Left ventricle myocardium superior (tissue), 1 donor: ENCODE measurements around the gene HSD17B3. TPM values are rescaled to one million over a fixed set of nuclear protein-coding genes. Genes with fewer than 3 reads are reported as not detected.
"Not testable (repeated sequence)": the region's sequence is repeated elsewhere in the genome, so short reads cannot be mapped to it uniquely, and the experiment has no call there.

Source experiments
- ATAC-seq: fragments of 200-7000 bp; cut with Tn5 transposase; one replicate; pipeline ENCODE4 v1.9.1; 2020; ENCODE audit warnings: mild to moderate bottlenecking, moderate library complexity
- DNase-seq: peaks from one replicate; pipeline ENCODE4 v3.0.0-alpha.2; 2020
- intact Hi-C: fragments of 100-400 bp; cut with micrococcal nuclease; formaldehyde crosslinking; loops from one replicate; pipeline ENCODE4 v1.11.0; 2022
- total RNA-seq: library from RNA; stranded (reverse); fragmentation: NEBNext Ultra II Directional; extraction: Animal tissue kit (Norgen Biotek cat#: 25700); gene quantifications from one replicate; pipeline ENCODE4 v1.2.1, GENCODE V29; 2021
- donor health status: DM: no; HTN: yes; CAD: no; lungs with severe emphysema.

The HSD17B3 gene
- total RNA-seq, 1 donor from 2014 or later: 0.59 TPM

DNA sequence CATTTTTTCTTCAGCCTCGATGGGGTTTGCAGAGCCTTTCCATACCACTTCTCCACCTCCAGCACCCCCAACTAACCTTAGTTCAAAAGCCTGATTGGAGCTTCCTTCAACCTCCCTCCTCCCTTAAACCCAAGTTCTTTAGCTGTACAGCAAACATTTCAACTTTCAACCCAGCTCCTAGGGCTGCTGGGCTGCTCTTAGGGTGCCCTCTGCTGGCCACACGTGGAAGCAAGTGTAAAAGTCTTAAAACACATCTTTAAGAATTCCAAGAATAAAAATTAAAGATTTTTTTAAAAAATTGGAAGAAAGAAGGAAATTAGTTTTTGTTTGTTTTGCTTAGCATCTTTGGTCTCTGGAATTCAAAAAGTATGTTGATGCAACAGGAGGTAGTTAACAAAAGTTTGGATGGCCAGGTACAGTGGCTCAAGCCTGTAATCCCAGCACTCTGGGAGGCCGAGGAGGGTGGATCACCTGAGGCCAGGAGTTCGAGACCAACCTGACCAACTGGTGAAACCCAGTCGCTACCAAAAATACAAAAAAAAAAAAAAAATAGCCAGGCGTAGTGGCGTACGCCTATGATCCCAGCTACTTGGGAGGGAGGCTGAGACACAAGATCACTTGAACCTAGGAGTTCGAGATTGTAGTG is 15.5 kb upstream of the HSD17B3 start:
- ATAC-seq: peak; percentile 67
- intact Hi-C loops: loop anchor here (10.0 kb wide), 1 partner anchor 93 kb away; no protein-coding TSS in a partner anchor
- DNase-seq: peak; percentile 73

DNA sequence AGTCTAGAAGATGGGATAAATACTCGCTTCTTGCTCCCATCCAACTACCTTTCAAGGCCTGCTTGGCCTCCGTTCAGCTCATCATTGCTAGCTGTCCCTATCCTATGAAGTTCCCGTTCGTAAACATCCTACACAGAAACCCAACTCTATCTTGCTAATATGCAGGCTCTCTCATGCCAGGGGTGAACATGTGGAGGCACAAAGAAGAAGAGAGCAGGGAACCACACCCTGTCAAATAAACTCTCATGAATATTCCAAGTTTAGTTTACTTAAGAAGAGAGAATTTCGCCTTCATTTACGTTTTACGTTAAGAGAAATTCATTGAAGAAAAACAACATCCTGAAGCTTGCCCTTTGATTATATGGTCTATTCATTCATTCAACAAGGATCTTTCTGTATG is 7.9 kb upstream of the HSD17B3 start:
- DNase-seq (no peak), ATAC-seq (no peak)
- intact Hi-C loops: loop anchor here (10.0 kb wide), 1 partner anchor 85 kb away; no protein-coding TSS in a partner anchor

GRCh38 chr9:96306958-96307357 is 5.0 kb upstream of the HSD17B3 start:
- intact Hi-C loops, ATAC-seq, DNase-seq: not testable (repeated sequence)

DNA sequence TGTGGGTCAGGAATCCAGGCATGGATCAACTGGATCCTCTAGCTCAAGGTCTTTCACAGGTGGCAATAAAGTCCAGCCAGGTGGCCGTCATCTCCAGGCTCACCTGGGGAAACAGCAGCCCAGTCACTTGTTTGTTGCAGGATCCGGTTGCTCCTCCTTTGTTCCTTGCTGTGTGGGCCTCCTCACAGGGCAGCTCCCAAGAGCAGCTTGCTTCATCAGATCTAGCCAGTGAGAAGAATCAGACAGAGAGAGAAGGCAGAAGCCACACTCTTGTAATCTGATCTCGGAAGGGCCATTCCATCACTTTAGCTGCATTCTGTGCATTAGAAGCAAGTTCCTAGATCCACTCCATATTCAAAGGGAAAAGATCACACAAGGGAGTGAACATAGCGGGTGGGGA is 3.2 kb upstream of the HSD17B3 start:
- ATAC-seq (no peak), DNase-seq (no peak)
- intact Hi-C loops: no loop called here

DNA sequence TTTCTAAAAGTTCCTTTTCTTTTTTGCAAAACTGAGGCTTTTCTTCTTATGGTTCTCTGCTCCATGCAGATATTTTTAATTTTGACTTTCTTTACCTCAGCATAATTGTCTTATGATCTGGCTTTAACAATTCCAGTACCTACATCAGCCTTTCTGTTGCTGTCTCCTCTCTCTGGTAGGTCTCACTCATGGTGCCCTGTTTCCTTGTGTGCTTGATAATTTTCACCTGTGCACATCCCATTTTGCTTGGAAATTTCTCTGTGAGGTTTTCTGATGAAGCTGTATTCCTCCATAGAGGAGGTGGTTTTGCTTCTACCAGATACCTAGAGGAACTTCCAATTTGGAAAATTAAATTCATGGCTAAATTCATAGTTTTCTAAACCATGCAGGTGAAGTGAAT is 2.3 kb upstream of the HSD17B3 start:
- ATAC-seq: no peak
- no peak for DNase-seq
- intact Hi-C loops: no loop called here

GRCh38 chr9:96299823-96300222 is 2.2 kb downstream of the HSD17B3 start:
- intact Hi-C loops: no loop called here
- no peak for DNase-seq

DNA sequence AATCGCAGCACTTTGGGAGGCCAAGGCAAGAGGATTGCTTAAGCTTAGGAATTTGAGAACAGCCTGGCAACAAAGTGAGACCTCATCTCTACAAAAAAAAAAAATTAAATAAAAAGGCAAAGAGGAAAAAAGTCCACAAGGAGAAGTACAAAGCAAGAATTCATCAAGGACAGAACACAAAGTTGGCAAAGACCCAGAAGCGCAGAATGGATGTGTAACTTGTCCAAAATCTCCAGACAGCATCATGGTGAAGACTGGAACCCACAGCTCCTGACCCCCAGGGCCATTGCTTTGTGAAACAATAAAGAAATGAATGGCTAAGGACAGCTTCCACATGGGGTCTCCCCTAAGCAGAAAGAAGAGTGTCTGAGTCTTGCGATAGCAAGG is 7.8 kb downstream of the HSD17B3 start:
- intact Hi-C loops: no loop called here
- ATAC-seq (no peak), DNase-seq (no peak)

More at GRCh38 chr9:96299823-96300222, 2.2 kb downstream of the HSD17B3 start:
- no peak for ATAC-seq

DNA sequence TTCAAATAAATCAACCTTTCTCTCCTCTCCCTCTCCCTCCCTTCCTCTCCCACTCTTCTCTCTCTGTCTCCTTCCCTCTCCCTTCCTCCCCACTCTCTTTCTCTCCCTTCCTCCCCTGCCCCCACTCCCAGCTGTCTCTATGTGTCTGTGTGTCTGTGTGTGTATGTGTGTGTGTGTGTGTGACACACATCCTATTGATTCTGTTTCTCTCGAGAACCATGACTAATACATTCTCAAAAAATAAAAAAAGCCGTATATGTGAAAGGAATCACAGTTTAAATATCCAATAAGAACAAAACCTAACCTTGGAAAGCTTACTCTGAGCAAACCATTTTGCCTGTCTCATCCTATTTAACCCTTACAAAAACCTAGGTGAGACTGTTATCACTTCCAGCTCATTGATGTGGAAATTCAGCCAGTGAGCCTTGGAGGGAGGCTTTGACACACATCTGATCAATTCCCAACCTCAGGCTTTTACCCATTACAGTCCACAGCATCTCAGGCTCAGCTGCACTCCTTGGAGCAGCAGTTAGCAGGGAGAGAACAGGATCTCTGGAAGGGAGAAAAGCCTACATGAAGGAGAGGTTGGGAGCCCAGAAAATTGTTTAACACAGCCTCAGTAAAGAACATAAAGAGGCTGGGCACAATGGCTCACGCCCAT is 8.3 kb downstream of the HSD17B3 start:
- DNase-seq: no peak
- no peak for ATAC-seq
- intact Hi-C loops: no loop called here

DNA sequence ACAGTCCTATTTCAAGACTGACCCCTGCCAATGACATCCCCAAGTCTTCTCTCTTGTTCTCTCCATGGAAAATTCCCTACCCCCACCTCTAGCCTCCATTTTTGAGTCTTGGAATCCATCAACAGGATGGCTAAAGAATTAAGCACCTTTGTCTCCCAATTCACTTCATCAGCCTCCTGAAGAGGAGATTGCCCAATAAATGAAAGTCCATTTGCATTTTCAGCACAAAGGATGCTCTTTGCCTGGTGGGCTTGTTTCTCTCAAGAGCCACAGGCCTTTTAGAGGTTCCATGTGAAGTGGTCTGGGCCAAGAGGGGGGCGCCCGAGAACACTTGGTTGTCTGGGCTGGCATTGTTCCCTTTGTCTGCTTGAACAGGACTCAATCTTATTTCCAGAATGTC is 12.6 kb downstream of the HSD17B3 start:
- no peak for ATAC-seq
- intact Hi-C loops: no loop called here
- no peak for DNase-seq

- ATAC-seq: no peak
- DNase-seq: no peak
- intact Hi-C loops: no loop called here
Observed at GRCh38 chr9:96281641-96282040, 20.3 kb downstream of the HSD17B3 start.

DNA sequence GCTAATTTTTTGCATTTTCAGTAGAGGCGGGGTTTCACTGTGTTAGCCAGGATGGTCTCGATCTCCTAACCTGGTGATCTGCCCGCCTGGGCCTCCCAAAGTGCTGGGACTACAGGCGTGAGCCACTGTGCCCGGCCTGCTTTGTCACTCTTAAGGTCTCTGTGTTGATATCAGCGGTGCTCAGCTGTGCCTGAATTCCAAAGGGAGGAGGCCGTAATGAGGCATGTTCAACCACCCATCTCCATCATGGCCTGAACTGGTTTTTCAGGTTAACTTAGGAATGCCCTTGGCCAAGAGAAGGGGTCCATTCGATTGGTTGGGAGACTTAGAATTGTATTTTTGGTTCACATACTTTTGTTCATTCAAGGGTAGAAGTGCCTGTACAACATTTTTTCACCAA is 22.0 kb downstream of the HSD17B3 start:
- DNase-seq (no peak), ATAC-seq (no peak)
- intact Hi-C loops: no loop called here

DNA sequence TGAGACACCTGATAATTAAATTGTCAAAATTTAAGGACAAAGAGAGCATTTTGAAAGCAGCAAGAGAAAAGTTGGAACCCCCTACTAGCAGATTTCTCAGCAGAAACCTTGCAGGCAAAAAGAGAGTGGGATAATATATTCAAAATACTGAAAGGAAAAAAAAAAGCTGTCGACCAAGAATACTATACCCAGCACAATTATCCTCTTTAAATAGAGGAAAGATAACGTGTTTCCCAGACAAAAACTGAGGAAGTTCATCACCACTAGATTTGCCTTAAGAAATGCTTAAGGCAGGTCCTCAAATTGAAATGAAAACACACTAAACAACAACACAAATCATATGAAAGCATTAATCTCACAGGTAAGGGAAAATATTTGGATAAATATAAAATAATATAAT is 27.0 kb downstream of the HSD17B3 start:
- ATAC-seq: no peak
- intact Hi-C loops: no loop called here
- DNase-seq: no peak

DNA sequence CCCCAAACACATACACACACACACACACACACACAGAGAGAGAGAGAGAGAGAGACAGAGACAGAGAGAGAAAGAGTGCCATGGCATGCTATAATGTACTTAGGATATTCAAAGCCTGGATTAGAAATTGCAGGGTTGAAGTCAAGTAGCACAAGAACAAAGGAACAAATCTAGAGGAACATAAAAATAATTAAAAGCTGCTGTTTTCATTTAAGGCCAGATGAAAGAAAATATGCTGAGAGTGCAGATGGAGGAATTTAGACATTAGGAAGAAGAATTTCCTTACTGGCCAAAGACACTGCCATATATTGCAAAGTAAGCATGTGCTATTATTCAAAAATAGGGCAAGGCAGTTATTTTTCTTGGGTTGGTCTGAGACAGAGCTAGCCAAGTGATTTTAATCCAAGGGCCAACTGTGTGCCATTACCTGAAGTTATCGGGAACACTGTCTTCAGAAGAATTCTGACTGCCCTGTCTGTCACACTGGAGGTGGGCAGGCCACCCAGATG is 31.7 kb downstream of the HSD17B3 start:
- intact Hi-C loops: no loop called here
- ATAC-seq (no peak), DNase-seq (no peak)

- DNase-seq (no peak), ATAC-seq (no peak)
- intact Hi-C loops: no loop called here
Observed at GRCh38 chr9:96258967-96259366, 43.0 kb downstream of the HSD17B3 start.

- no peak for ATAC-seq
- DNase-seq: no peak
- intact Hi-C loops: no loop called here
Observed at GRCh38 chr9:96256800-96257199, 45.2 kb downstream of the HSD17B3 start.

DNA sequence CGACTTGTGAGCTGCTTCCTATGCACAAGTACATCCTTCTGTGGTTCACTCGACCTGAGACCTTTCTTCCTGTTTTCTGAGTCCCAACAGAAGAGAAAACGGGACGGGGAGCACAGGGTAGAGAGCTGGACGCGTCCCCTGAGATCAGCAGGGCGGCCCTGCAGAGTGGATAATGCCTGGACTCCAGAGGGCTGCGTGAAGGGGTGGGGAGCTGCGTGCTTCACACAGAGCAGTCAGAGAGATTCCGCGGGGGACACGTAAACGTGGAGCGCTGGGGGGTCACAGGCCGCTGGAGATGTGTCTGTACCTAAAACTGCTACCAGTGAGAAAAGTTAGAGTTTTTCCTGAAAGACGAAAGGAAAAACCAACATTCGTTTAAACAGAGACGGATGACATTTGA is 46.3 kb downstream of the HSD17B3 start:
- intact Hi-C loops: no loop called here
- ATAC-seq: no peak
- no peak for DNase-seq

DNA sequence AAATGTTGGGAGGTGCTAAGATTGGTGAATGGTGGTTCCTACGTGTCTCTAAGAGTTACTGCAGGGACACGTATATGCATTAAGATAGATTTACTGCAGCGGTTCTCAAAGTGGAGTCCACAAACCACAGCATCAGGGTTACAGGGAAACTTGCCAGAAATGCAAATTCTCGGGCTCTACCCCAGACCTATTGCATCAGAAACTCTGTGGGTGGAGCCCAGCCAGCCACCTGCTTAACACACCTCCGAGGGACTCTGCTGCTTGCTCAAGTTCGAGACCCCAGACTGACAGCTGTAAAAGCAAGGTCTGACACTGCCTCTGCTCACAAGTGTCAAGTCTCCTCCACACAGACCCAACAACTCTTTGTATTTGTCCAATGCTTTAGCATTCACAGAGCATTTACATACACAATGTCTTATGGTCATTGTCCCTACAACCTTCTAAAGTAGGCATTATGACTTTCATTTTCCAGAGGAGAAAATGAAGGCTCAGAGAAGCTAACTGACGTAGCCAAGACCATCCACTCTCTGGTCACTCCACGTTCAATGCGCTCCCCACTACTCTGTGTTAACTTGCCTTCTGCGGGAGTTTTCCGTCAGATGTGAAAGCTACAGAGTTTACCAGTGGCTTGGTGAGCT is 48.8 kb downstream of the HSD17B3 start:
- DNase-seq (no peak), ATAC-seq (no peak)
- intact Hi-C loops: no loop called here

- no peak for ATAC-seq
- no peak for DNase-seq
- intact Hi-C loops: no loop called here
Observed at GRCh38 chr9:96251451-96251850, 50.5 kb downstream of the HSD17B3 start.

DNA sequence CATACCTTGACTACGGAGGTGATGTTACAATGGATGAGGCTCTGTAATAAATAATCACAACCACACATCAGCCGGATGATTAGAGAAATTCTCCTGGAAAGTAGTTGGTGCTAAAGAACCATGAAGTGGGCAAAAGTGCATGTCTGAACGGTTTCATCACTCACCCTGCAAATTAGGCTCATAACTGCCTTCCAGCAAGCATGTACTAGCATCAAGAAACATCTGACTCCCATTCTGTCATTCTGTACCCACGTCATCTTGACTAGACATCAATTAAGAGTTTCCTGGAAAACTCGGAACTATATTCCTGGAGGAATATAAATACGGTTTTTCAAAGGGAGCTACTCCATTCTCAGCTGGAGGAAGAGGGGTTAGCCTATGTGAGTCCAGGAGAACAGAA is 52.2 kb downstream of the HSD17B3 start:
- DNase-seq: no peak
- intact Hi-C loops: no loop called here
- no peak for ATAC-seq

DNA sequence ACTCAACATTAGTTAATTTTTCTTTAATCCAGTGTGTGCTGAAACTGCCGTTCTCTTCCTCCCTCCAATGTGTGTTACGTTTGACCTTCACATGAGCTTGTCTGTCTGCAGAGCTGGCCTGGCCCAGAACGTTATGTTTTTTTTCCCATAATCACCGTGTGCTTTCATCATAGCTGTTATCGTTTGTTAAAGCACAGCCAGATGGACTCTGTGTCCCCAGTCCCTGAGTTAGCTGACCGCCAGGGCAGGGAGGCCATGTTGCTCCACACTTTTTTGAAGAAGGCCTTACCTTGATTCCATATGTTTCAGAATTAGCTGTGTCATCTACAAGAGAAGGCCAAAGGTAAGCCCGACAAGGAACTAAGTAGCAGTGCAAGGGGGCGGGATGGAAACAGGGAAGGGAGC is 55.7 kb downstream of the HSD17B3 start:
- ATAC-seq (no peak), DNase-seq (no peak)
- intact Hi-C loops: no loop called here
